Nucleus accumbens (tissue), 56 donors: ENCODE results near the gene GET3.
A peak's percentile ranks its signal among the peaks of the same experiment; 100 is the strongest.
"Not testable (repeated sequence)": the region's sequence is repeated elsewhere in the genome, so short reads cannot be mapped to it uniquely, and the experiment has no call there.

Source experiments
- DNase-seq, 56 donors: peaks; one replicate each; lab custom pipeline; 2025; lab: John Stamatoyannopoulos, UW

The GET3 gene

DNA sequence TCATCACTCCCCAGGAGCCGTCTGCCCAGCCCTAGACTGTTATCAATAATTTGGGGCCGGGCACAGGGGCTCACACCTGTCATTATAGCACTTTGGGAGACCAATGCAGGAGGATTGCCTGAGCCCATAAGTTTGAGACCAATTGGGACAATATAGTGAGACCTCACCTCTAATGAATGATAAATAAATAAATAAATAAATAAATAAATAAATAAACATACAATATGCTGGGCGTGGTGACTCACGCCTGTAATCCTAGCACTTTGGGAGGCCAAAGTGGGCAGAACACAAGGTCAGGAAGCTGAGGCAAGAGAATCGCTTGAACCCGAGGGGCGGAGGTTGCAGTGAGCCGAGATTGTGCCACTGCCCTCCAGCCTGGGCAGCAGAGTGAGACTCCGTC is 24.0 kb upstream of the GET3 start:
- DNase-seq = not testable (repeated sequence)

DNA sequence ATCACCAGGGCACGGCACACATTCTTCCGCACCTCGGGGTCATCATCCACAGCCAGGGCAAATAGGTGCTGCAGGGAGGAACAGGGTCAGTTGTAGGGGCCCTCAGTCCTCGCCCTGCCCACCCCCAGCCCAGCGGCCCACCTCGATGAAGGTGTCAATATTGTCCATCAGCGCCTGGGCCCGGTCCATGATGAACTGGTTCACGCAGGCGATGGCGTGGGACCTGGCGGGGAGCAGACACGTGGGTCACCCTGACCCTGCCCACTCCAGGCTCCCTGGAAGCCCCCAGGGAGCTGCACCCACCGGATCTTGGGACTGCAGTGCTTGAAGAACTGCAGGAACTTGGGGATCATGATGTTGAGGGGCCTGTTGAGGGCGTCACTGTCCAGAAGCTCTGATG is 22.2 kb upstream of the GET3 start:
- no peak for DNase-seq

GRCh38 chr19:12715929-12716328 is 21.4 kb upstream of the GET3 start:
- no peak for DNase-seq

- DNase-seq = no peak
Observed at GRCh38 chr19:12720296-12720695, 17.0 kb upstream of the GET3 start.

GRCh38 chr19:12720851-12721655 is 16.2 kb upstream of the GET3 start:
- peak in 18 of 56 donors; percentile 3 to 55 (median 29) for DNase-seq

DNA sequence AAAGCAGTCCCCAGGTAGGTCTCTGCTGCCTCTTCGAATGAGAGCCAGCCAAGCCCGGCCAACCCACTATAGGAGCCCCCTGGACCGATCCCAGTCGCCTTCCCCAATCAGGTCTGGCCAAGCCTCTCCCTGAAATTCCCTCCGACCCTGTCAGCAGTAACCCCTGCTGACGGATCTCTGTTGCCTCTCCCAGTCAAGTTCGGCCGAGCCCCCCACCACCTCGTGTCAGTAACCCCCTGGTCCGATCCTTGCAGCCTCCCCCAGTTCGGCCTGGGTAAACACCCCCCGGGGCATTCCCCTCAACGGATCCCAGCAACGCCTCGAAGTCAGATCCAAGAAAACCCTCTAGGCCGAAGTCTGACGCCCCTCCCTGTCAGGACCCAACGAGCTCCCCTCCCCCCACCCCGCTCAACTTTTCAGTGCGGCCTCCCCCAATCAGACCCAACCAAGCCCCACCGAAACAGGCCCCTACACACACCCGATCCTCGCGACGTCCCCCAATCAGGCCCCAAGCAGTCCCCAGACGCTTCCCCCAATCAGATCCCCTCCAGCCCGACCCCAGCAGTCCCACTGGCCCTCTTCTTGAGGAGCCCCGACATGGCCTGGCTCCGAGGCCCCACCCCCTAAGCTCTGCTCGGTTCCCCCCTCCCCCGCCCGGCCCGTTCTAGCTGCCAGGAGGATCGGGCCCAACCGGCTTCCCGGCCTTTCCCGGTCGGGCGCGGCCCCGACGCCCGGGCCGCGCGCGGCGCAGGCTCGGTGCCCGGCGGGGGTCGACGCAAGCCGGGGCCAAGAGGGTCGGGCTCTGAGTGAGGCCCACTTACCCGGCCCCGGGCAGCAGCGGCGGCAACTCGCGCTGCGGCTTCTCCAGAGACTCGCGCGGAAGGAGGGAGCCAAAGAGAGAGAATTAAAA is 15.4 kb upstream of the GET3 start:
- peak in 51 of 56 donors; percentile 1 to 77 (median 58) for DNase-seq

DNA sequence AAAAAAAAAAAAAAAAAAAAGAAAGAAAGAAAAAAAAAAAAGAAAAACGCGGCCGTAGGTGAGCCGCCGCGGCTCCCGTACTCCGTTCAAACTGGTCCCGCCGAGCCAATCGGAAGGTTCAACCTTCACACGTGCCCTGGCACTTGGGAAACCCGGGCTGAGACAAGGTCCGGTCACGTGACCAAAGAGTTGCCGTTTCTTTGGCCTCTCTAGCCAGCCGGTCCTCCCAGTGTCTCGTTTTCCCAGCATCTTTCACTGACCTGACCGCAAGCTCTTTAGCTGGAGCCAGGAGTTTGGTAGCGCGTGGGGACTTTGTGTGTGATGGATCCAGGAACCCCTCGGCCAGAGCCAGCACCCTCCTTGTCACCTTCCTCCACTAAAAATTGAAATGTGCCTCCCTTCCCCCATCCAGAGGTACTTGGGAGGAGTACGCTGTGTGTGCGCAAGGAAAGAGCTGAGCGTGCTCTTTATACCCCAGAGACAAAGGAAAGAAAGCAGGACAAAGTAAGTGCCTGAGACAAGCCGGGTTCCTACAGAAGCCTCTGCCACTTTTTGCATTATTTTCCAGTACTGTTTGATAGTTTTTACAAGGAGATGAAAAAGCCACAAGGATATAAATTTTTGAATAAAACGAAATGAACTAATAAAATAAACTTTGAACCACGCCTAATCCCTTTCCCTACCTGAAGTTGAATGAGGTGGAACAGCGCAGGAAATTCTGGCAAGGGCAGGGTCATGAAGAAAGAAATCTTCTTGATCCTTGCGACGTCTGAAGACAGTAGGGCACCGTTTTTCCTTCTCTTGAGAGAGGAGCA is 14.5 kb upstream of the GET3 start:
- peak in 55 of 56 donors; percentile 76 to 99 (median 92) for DNase-seq

DNA sequence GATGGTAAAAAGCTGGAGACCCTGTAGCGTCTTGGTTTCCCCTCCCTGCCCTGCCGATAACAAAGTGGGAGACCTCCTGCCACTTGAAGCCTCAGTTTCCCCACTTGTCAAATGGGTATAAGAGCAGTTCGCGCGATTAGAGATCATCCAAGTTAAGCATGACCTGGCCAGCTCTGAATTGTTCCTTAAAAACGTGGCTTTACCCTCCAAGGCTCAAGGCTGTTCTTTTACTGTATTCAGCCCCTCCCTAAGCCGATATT is 14.0 kb upstream of the GET3 start:
- DNase-seq = no peak

DNA sequence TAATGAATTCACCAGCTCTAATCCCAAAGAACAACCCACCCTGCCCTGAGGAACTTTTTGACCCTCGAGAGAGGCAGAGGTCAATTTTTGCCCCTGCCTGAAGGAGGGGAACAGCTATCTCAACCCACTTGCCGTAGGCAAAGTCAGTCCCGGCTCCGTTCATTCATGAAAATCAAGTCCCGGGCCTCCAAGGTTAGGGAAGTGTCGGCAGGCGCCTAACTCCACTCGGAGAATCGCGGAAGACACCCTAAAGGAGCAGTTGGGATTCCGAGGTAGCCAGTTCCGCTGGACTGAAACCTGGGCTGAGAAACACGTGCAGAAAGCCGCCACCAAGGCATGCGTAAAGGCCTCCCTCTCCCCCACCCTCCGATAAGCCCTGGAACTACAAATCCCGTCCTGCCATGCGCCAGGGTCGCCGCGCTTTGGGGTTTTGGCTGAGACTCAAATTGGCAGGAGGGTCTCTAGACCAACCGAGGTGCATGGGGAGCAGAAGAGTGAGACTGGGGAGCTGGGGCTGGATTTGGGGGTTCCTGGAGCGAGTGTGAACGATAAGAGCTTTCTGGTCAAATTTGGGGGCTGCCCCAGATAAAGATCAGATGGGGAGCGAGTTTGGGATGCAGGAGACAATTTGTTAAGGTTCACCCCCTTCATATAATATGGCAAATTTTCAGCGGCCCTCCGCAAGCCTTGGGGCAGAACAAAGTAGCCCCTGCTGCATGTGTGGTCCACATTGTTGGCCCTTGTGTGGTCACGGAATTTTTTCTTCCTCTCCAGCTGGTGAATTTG is 13.5 kb upstream of the GET3 start, which contains the start of gene TNPO2:
Gene TNPO2, minus strand, starts transcription at position 292 of the 786 bp plus-strand sequence. CDS start 2,955 bp downstream, outside the sequence.
- peak in 48 of 56 donors; percentile 9 to 72 (median 44) for DNase-seq

GRCh38 chr19:12725612-12726011 is 11.7 kb upstream of the GET3 start:
- not testable (repeated sequence) for DNase-seq

GRCh38 chr19:12726988-12727316 is 10.3 kb upstream of the GET3 start:
- DNase-seq = no peak

DNA sequence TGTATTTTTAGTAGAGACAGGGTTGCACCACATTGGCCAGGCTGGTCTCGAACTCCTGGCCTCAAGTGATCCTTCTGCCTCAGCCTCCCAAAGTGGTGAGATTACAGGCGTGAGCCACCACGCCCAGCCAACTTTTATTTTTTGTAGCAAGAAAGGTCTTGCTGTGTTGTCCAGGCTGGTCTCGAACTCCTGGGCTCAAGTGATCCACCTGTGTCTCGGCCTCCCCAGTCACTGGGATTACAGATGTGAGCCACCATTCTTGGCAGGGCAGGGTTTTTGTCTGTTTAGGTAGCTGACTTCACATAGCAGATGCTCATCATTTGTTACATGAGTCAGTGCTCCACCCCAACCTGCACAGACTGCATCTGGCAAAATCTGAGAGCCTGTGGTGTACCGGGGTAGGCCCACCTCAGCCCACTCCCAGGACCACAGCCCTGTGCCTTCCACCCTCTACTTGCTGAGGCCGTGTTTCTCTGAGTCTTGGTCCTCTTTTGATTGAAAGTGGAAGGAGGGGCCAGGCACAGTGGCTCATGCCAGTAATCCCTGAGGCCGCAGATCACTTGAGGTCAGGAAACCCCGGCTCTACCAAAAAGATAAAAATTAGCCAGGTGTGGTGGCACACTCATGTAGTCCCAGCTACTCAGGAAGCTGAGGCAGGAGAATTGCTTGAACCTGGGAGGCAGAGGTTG is 9.4 kb upstream of the GET3 start:
- no peak for DNase-seq

DNA sequence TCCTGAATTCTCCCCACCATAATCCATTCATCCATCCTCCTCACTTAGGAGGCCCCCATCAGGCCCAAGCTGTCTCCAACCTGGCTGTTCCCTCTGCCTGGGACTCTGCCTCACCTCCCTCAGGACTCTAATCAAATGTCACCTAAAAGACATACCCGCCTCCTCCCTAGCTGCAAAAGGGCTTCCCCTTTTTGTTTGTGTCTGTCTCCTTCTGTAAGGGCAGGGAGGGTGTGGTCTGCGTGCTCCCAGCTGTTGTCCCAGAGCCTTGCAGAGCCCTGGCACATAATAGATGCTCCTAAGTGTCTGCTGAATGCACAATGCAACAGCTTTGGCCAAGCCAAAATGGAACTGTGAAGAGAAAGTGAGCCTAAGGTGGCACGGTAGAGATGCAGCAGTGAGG is 7.2 kb upstream of the GET3 start:
- no peak for DNase-seq

- no peak for DNase-seq
Observed at GRCh38 chr19:12731337-12731736, 6.0 kb upstream of the GET3 start.

- peak in 8 of 56 donors; percentile 1 to 22 (median 6) for DNase-seq
Observed at GRCh38 chr19:12733369-12734214, 3.7 kb upstream of the GET3 start.

DNA sequence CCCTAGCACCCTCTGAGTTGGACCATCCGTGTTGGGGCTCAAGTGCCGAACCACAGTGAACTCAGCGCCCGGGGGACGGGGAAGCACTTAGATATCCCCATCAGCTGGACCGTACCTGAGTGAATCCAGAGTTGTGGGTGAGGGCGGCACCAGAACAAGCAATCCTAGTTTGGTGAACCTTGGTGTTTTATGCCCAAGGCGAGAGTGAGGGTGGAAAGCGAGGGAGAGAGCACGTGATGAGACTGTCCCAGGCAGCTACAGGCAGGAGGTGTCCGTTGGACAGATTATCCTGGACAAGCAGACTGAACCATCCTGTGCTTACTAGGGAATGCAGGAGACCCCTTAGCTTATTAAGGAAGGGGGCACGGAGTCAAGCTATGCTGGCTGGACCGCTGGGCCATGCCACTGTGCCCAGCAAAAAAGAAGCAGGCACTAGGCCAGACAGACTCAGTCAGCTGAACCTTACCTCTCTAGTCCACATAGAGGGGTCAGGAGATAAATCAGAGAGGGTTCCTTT is 596 bp downstream of the GET3 start:
- no peak for DNase-seq

DNA sequence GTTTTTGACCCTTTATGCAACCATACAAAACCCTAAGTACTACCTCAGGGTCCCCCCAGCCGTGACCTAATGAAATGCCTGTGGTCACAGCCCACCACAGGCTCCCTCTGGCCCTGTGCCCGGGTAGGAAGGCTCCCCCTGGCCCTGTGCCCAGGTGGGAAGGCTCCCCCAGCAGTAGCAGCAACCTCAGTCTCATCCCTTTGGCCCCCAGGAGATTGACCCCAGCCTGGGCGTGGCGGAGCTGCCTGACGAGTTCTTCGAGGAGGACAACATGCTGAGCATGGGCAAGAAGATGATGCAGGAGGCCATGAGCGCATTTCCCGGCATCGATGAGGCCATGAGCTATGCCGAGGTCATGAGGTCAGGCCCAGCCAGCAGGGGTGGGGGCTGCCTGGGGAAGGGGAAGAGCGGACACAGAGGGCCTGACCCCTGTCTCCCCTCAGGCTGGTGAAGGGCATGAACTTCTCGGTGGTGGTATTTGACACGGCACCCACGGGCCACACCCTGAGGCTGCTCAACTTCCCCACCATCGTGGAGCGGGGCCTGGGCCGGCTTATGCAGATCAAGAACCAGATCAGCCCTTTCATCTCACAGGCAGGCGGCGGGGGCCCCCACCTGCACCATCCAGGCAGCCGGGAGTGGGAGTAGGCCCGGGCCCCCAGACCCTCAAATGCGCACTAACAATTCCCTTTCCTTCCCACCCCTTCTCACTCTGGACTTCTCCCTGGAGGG is 8.0 kb downstream of the GET3 start:
- DNase-seq = no peak

- no peak for DNase-seq
Observed at GRCh38 chr19:12748489-12748888, 11.2 kb downstream of the GET3 start.
